SK-N-SH (cell line): ENCODE data around the gene SRRT. TPM values are rescaled to one million over a fixed set of nuclear protein-coding genes. Genes with fewer than 3 reads are reported as not detected.
A peak's percentile ranks its signal among the peaks of the same experiment; 100 is the strongest.

Experiments
- CTCF ChIA-PET: fragments of 300-600, 350-600 bp; formaldehyde crosslinking; extraction: SDS; loops from one replicate; lab custom pipeline; 2021; lab: Yijun Ruan, JAX
- POLR2A ChIA-PET: fragments of 350-600 bp; sonication (Branson Sonifier 250); formaldehyde crosslinking; extraction: SDS; loops from one replicate; lab custom pipeline; 2020; ENCODE audit warnings: antibody characterized with exemption, inconsistent platforms; lab: Yijun Ruan, JAX
- DNase-seq: peaks from one replicate; pipeline ENCODE4 v3.0.0; 2012
- H2AFZ ChIP-seq: fragments of 200-600 bp; sonication (generic); 2 replicates; pipeline ENCODE4 v1.8.1; 2016; ENCODE audit warnings: antibody characterized with exemption, mild to moderate bottlenecking, low read depth
- H3F3A ChIP-seq: fragments of 200-600 bp; sonication (generic); replicated peaks from 2 replicates; pipeline ENCODE3; 2016; ENCODE audit warnings: antibody characterized with exemption, mild to moderate bottlenecking; ENCODE audit not compliant: insufficient read depth
- H3K27ac ChIP-seq, 2 experiments: fragments of 200-500 bp in 1 of 2; fragments of 200-600 bp in 1 of 2; sonication (Bioruptor generic) in 1 of 2; sonication (generic), shearing (Covaris generic) in 1 of 2; 2 replicates each; pipeline versions ENCODE4 v1.5.1 to v1.6.1; 2014 to 2016; ENCODE audit warnings: low read depth in 2 of 2, inconsistent platforms in 1 of 2, low read length in 1 of 2, mild to moderate bottlenecking in 1 of 2, mixed read lengths in 1 of 2
- H3K27me3 ChIP-seq: fragments of 200-600 bp; sonication (generic), shearing (Covaris generic); 2 replicates; pipeline ENCODE4 v1.6.1; 2016; ENCODE audit warnings: mixed run types; ENCODE audit not compliant: insufficient read depth
- H3K36me3 ChIP-seq, 2 experiments: fragments of 200-500 bp in 1 of 2; fragments of 200-600 bp in 1 of 2; sonication (Bioruptor generic) in 1 of 2; sonication (generic) in 1 of 2; replicated peaks in 1 of 2; 2 replicates each; pipeline versions ENCODE3 to v1.5.1; 2014 to 2016; ENCODE audit warnings: low read length in 1 of 2, mild to moderate bottlenecking in 1 of 2; ENCODE audit not compliant: insufficient read depth in 2 of 2, control insufficient read depth in 1 of 2
- H3K4me1 ChIP-seq, 2 experiments: fragments of 200-500 bp in 1 of 2; fragments of 200-600 bp in 1 of 2; sonication (Bioruptor generic) in 1 of 2; sonication (generic), shearing (Covaris generic) in 1 of 2; 2 replicates each; pipeline versions ENCODE4 v1.5.1 to v1.6.1; 2014 to 2016; ENCODE audit warnings: low read depth in 1 of 2, low read length in 1 of 2, mixed run types in 1 of 2; ENCODE audit not compliant: insufficient read depth in 2 of 2, control insufficient read depth in 1 of 2
- H3K4me2 ChIP-seq: fragments of 200-600 bp; sonication (generic), shearing (Covaris generic); 2 replicates; pipeline ENCODE4 v1.6.1; 2017; ENCODE audit warnings: mixed run types
- H3K4me3 ChIP-seq, 2 experiments: fragments of 200-500 bp in 1 of 2; fragments of 200-600 bp in 1 of 2; sonication (Bioruptor generic) in 1 of 2; sonication (generic), shearing (Covaris generic) in 1 of 2; 2 replicates each; pipeline versions ENCODE4 v1.5.1 to v1.8.1; 2014 to 2016; ENCODE audit warnings: low read depth in 2 of 2, inconsistent platforms in 1 of 2, low read length in 1 of 2, mild to moderate bottlenecking in 1 of 2, mixed read lengths in 1 of 2, moderate library complexity in 1 of 2
- H3K79me2 ChIP-seq: fragments of 200-600 bp; sonication (generic); 2 replicates; pipeline ENCODE4 v1.8.1; 2017; ENCODE audit warnings: mild to moderate bottlenecking; ENCODE audit not compliant: insufficient read depth
- H3K9ac ChIP-seq: fragments of 200-600 bp; sonication (generic); 2 replicates; pipeline ENCODE4 v1.6.1; 2017; ENCODE audit warnings: mixed run types
- H3K9me2 ChIP-seq: fragments of 200-600 bp; sonication (generic); 2 replicates; pipeline ENCODE4 v1.6.1; 2017; ENCODE audit warnings: mixed run types
- H3K9me3 ChIP-seq: fragments of 200-600 bp; sonication (generic); 2 replicates; pipeline ENCODE4 v1.6.1; 2017; ENCODE audit warnings: mixed run types, mild to moderate bottlenecking, moderate library complexity
- H4K20me1 ChIP-seq: fragments of 200-600 bp; sonication (generic); 2 replicates; pipeline ENCODE4 v1.6.1; 2017; ENCODE audit warnings: mild to moderate bottlenecking, mixed run types; ENCODE audit not compliant: insufficient read depth
- ELF1 ChIP-seq: IDR thresholded peaks from 2 replicates; pipeline ENCODE4 v1.4.0; 2012
- FOSL2 ChIP-seq: IDR thresholded peaks from 2 replicates; pipeline ENCODE4 v1.4.0; 2012; ENCODE audit warnings: low read depth, mild to moderate bottlenecking, moderate library complexity, borderline replicate concordance
- MEF2A ChIP-seq: IDR thresholded peaks from 2 replicates; pipeline ENCODE4 v1.4.0; 2012; ENCODE audit warnings: low read depth, borderline replicate concordance
- MXI1 ChIP-seq: IDR thresholded peaks from 2 replicates; pipeline ENCODE4 v1.6.1; 2012; ENCODE audit warnings: mild to moderate bottlenecking, low read depth, low read length, improper control_type of control experiment
- NFIC ChIP-seq: IDR thresholded peaks from 2 replicates; pipeline ENCODE4 v1.4.0; 2012; ENCODE audit warnings: borderline replicate concordance
- NRF1 ChIP-seq: IDR thresholded peaks from 2 replicates; pipeline ENCODE4 v1.6.1; 2012; ENCODE audit warnings: low read depth, mild to moderate bottlenecking, low read length
- POLR2AphosphoS5 ChIP-seq: IDR thresholded peaks from 2 replicates; pipeline ENCODE4 v1.6.1; 2012; ENCODE audit warnings: low read depth, low read length
- RAD21 ChIP-seq: IDR thresholded peaks from 2 replicates; pipeline ENCODE4 v1.6.1; 2012; ENCODE audit warnings: mild to moderate bottlenecking, low read length
- USF1 ChIP-seq: IDR thresholded peaks from 2 replicates; pipeline ENCODE4 v1.4.0; 2012; ENCODE audit warnings: low read depth, borderline replicate concordance
- USF2 ChIP-seq: fragments of 150-350 bp; IDR thresholded peaks from 2 replicates; pipeline ENCODE4 v1.6.1; 2017; ENCODE audit warnings: antibody characterized with exemption, low read length, low read depth, borderline replicate concordance
- YY1 ChIP-seq: IDR thresholded peaks from 2 replicates; pipeline ENCODE4 v1.4.0; 2012; ENCODE audit warnings: low read depth, mild to moderate bottlenecking
- WGBS: methylation state at CpG from one replicate; pipeline ENCODE4 v1.1.6; 2017; ENCODE audit warnings: low lambda C conversion rate; 5-methylcytosine and 5-hydroxymethylcytosine counted together
- polyA plus RNA-seq, 3 experiments: library from polyadenylated mRNA; depleted of rRNA; stranded (reverse); fragments of >200 nt; gene quantifications; 2 replicates each; pipeline ENCODE4 v1.2.3, GENCODE V29; 2012
- TF ChIP-seq, protein P1 (sequence below): fragments of 150-350 bp; IDR thresholded peaks from 2 replicates; pipeline ENCODE4 v1.6.1; 2016; ENCODE audit warnings: mild to moderate bottlenecking, low read depth, low read length
- TF ChIP-seq, protein P2 (sequence below): IDR thresholded peaks from 2 replicates; pipeline ENCODE4 v1.4.0; 2012; ENCODE audit warnings: low read depth, borderline replicate concordance
- TF ChIP-seq, protein P3 (sequence below): IDR thresholded peaks from 2 replicates; pipeline ENCODE4 v1.4.0; 2012; ENCODE audit warnings: low read depth

The SRRT gene
- polyA plus RNA-seq, 1 of the 3 experiments (the other 2 are of a cell fraction): 92.7 TPM

DNA sequence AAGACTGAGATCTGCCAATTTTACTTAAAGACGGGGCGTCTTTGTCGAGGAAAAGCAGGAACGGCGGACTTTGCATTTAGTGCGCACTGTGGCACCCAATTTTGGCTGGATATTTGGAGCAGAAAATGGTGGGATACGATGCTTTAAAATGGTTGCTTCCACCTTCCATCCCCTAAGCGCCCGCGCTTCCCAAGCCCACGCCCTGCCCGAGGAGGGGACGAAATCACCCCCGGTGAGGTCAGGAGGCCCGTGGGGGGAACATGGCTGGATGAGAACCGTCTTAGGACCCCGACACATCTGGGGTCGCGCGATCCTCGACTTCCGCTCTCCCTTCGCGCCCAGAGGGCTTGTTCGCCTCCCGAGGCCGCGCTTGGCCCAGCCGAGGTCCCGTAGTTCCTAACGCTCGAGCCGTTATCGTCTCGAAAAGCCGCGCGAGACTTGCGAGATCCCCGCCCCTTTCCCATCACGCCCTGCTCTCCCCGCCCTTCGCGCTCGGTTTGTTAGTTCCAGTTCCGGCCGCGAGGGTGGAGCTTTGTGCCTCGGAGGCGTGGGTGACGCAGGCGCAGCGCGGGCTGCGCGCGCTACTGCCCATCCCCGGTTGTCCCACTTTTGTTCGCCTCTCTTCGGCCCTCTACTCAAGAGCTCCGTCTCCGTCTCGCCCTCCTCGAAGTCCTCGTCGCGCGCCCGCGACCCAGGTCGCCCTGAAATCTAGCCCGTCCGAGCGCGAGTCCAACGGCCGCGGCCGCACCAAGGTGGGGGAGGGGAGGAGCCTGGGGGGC lies at the start of gene SRRT (continued):
- no peak for TF ChIP-seq USF2
- no peak; the same call in none of the 2 replicates for TF ChIP-seq MXI1
- TF ChIP-seq USF1: no peak
- TF ChIP-seq, protein P1, sequence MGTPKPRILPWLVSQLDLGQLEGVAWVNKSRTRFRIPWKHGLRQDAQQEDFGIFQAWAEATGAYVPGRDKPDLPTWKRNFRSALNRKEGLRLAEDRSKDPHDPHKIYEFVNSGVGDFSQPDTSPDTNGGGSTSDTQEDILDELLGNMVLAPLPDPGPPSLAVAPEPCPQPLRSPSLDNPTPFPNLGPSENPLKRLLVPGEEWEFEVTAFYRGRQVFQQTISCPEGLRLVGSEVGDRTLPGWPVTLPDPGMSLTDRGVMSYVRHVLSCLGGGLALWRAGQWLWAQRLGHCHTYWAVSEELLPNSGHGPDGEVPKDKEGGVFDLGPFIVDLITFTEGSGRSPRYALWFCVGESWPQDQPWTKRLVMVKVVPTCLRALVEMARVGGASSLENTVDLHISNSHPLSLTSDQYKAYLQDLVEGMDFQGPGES: no peak
- no peak; the same call in 1 of the 2 replicates for TF ChIP-seq FOSL2
- no peak for TF ChIP-seq NFIC
- peak; percentile 95 for TF ChIP-seq POLR2AphosphoS5
- peak; percentile 94 for TF ChIP-seq NRF1
- no peak for TF ChIP-seq RAD21
- TF ChIP-seq, protein P2, sequence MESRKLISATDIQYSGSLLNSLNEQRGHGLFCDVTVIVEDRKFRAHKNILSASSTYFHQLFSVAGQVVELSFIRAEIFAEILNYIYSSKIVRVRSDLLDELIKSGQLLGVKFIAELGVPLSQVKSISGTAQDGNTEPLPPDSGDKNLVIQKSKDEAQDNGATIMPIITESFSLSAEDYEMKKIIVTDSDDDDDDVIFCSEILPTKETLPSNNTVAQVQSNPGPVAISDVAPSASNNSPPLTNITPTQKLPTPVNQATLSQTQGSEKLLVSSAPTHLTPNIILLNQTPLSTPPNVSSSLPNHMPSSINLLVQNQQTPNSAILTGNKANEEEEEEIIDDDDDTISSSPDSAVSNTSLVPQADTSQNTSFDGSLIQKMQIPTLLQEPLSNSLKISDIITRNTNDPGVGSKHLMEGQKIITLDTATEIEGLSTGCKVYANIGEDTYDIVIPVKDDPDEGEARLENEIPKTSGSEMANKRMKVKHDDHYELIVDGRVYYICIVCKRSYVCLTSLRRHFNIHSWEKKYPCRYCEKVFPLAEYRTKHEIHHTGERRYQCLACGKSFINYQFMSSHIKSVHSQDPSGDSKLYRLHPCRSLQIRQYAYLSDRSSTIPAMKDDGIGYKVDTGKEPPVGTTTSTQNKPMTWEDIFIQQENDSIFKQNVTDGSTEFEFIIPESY: peak; percentile 100
- TF ChIP-seq, protein P3, sequence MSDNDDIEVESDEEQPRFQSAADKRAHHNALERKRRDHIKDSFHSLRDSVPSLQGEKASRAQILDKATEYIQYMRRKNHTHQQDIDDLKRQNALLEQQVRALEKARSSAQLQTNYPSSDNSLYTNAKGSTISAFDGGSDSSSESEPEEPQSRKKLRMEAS: peak; percentile 95

DNA sequence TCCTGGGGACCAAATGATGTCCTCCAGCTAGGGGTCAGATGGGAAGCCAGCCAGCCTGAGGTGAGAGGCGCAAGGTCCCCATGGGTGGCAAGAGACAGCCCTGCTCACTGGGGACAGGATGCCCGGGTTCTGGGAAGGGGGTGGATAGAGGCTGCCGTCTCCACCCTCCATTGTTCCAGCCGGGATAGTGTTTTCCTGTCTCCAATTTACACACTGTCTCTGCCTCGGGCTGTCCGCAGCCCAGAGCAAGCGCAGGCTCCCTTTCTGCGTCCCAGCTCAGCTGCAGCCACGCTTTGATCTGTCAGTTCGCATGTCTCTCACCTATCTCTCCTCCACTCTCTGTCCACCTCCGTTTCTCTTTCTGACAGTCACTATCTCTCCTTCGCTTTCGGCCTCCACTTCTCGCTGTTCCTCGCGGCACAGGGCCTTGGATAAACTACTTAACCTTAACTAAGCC lies 49.7 kb upstream of the SRRT start:
- peaks cover 30% of the 10 kb centered on the region for H3K79me2 ChIP-seq
- POLR2A ChIA-PET: interaction anchor here (0.9 to 1.0 kb wide), 2 partner anchors 27 to 50 kb away, joined by 3 read pairs; partner anchors contain the start of genes SLC12A9 and SRRT

More for the DNA sequence above, 49.7 kb upstream of the SRRT start:
- Histone ChIP-seq H3K27me3 (no peaks in the 10 kb centered on the region), H3K9ac (peak overlapping the region; percentile 83; the same call in 1 of the 2 replicates), H4K20me1 (peaks cover 22% of the 10 kb centered on the region), H3K9me3 (no peaks in the 10 kb centered on the region), H3K27ac (no peak overlapping the region), H3K4me2 (peak overlapping the region; percentile 95), H3F3A (peaks cover 5% of the 10 kb centered on the region), H3K4me1 (peaks cover 6 to 22% of the 10 kb centered on the region in 2 experiments; a peak in 2 of 4 replicates), H3K9me2 (no peaks in the 10 kb centered on the region), H3K36me3 (peaks cover 16 to 18% of the 10 kb centered on the region in 2 experiments), H2AFZ (no peak overlapping the region), H3K4me3 (peak overlapping the region; percentile 65 to 78)
- DNase-seq: peak; percentile 66
- WGBS: 57% methylated on average over 16 of the region's 16 CpGs
- CTCF ChIA-PET: interaction anchor here (0.6 to 17.1 kb wide), 12 partner anchors 9 to 124 kb away, joined by 3 to 220 read pairs (median 10); partner anchors contain the start of genes EPO, POP7 and SLC12A9
- no peak for TF ChIP-seq MEF2A
- TF ChIP-seq, protein P2: no peak
- TF ChIP-seq ELF1: no peak
- no peak for TF ChIP-seq YY1
- TF ChIP-seq USF2: no peak
- peak; percentile 87 for TF ChIP-seq MXI1
